AG04450 (cell line): ENCODE measurements around the gene FGF21. TPM values are rescaled to one million over a fixed set of nuclear protein-coding genes. Genes with fewer than 3 reads are reported as not detected.

Experiments used
- CTCF ChIA-PET: fragments of 300-600, 350-600 bp; formaldehyde crosslinking; extraction: SDS; loops from one replicate; lab custom pipeline; 2022; ENCODE audit warnings: antibody characterized with exemption, inconsistent platforms; lab: Charles Lee
- POLR2A ChIA-PET: fragments of 350-600 bp; formaldehyde crosslinking; extraction: SDS; loops from one replicate; lab custom pipeline; 2021; ENCODE audit warnings: antibody characterized with exemption, inconsistent platforms; lab: Yijun Ruan, JAX
- DNase-seq: peaks from one replicate; pipeline ENCODE4 v3.0.0-alpha.2; 2011; ENCODE audit warnings: low read depth, low spot score
- H3K27ac ChIP-seq: one replicate; pipeline ENCODE4 v1.5.1; 2012; ENCODE audit warnings: low read depth, low read length, control low read depth
- H3K27me3 ChIP-seq: one replicate; pipeline ENCODE4 v1.6.0; 2012; ENCODE audit warnings: low read length; ENCODE audit not compliant: control insufficient read depth, insufficient read depth
- H3K4me3 ChIP-seq: 2 replicates; pipeline ENCODE4 v1.5.1; 2011; ENCODE audit warnings: mild to moderate bottlenecking, low read depth, low read length, control low read depth
- H3K9me3 ChIP-seq: 2 replicates; pipeline ENCODE4 v1.5.1; 2012; ENCODE audit warnings: low read length; ENCODE audit not compliant: control insufficient read depth, insufficient read depth
- polyA plus RNA-seq: library from polyadenylated mRNA; depleted of rRNA; stranded (reverse); fragments of >200 nt; gene quantifications from 2 replicates; pipeline ENCODE4 v1.2.3, GENCODE V29; 2011
- TF ChIP-seq, protein P1 (sequence below): IDR thresholded peaks from 2 replicates; pipeline ENCODE4 v1.5.1; 2011; ENCODE audit warnings: low read depth, low read length, control low read depth, inconsistent platforms

FGF21 gene
- polyA plus RNA-seq, 1 experiment: not detected

DNA sequence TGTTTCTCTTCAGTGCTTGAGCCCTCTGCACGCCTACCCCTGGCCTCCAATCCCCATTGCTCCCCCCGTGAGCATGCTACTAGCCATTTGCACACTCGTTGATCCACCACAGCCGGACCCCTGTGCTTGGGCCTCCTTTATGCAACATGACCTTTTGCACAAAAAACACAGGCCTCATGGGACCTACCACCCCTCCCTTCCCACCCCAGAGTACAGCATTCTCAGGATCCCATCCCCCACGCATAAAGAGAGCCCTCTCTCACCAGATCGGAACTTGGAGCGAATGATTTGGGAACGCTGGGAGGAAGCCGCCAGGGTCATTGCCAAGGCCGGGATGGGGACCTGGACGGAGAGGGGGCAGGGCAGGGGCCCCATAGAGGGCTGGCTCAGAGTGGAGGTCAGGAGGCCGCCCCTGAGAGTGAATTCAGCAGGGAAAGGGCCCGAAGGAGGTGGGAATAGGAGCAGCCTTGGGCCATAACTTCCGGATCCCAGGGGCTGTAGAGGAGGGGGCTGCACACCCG, 36.6 kb upstream of the FGF21 start:
- POLR2A ChIA-PET: no interaction called here
- Histone ChIP-seq H3K4me3 (no peak overlapping the region), H3K9me3 (no peaks in the 10 kb centered on the region; the same call in 1 of the 2 replicates), H3K27me3 (no peaks in the 10 kb centered on the region), H3K27ac (no peak overlapping the region)
- CTCF ChIA-PET: no interaction called here
- TF ChIP-seq, protein P1, sequence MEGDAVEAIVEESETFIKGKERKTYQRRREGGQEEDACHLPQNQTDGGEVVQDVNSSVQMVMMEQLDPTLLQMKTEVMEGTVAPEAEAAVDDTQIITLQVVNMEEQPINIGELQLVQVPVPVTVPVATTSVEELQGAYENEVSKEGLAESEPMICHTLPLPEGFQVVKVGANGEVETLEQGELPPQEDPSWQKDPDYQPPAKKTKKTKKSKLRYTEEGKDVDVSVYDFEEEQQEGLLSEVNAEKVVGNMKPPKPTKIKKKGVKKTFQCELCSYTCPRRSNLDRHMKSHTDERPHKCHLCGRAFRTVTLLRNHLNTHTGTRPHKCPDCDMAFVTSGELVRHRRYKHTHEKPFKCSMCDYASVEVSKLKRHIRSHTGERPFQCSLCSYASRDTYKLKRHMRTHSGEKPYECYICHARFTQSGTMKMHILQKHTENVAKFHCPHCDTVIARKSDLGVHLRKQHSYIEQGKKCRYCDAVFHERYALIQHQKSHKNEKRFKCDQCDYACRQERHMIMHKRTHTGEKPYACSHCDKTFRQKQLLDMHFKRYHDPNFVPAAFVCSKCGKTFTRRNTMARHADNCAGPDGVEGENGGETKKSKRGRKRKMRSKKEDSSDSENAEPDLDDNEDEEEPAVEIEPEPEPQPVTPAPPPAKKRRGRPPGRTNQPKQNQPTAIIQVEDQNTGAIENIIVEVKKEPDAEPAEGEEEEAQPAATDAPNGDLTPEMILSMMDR: no peak
- DNase-seq: no peak

DNA sequence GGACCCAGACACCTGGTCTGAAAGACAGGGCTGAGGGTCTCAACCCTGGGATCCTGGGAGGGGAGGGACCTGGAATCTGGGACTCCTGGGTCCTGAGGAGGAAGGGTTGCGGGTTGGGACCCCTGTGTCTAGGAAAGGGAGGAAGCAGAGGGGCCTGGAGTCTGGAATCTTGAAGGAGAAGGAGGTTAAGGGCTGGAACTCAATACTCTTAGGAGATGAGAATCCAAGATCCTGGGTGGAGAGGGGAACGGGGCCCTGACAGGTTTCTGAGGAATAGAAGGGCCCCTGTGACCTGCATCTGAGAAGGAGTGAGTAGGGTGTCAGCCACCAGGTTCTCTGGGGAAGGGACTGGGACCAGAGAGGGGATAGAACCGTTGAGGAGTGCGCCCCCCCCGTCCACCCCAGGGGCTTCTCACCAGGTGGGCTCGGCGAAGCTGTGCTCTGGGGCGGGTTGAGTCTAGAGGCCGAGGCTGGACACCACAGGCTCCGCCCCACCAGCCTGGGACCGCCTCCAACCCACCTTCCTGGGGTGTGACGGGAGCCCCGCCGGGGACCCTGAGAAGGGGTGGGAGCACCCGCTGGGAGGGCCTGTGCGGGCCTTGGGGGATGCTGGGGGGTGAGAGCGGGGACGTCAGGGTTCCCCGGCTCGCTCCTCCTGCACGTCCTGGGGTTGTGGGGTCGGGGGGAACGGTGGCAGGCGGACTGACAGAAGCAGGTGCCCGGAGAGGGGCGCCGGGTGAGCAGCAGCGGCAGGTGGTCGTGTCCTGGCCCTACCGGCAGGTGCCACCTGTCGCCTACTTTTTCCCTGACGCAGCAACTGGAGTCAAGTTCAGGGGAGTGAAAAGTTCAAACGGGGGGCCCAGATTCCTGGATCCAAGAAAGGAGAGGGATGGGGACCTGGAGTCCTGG, 35.8 kb upstream of the FGF21 start, which contains the start of gene MAMSTR:
Gene MAMSTR, minus strand, starts transcription at position 463 of the 909 bp plus-strand sequence. CDS start 694 bp downstream, outside the sequence.
- CTCF ChIA-PET: no interaction called here

DNA sequence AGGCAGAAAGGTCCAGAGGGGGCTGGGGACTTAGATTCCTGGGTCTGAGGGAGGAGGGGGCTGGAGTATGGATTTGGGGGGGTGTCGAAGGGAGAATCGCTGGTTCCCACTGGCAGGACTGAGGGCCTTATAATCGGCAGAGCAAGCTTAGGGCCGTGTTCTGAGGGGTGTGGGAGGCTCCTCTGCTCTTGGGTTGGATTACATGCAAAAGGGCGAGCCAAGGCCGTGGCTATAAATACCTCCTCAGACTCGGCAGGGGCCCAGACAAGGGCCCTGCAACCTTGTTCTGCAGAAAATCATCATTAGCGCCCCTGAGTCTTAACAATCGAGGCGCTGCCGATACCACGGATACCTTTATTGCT, 35.1 kb upstream of the FGF21 start:
- Histone ChIP-seq H3K4me3 (peak overlapping the region; percentile 44), H3K27ac (no peak overlapping the region), H3K9me3 (peaks cover 4% of the 10 kb centered on the region; the same call in 1 of the 2 replicates), H3K27me3 (no peaks in the 10 kb centered on the region)
- CTCF ChIA-PET: interaction anchor here (0.6 kb wide), 2 partner anchors 198 to 997 kb away, joined by 3 to 5 read pairs; no protein-coding TSS in a partner anchor
- TF ChIP-seq, protein P1: no peak
- POLR2A ChIA-PET: interaction anchor here (0.6 to 0.9 kb wide), 5 partner anchors 26 to 314 kb away, joined by 3 to 9 read pairs (median 4); no protein-coding TSS in a partner anchor
- DNase-seq: no peak

More for the DNA sequence above, 35.8 kb upstream of the FGF21 start, which contains the start of gene MAMSTR:
- H3K4me3 ChIP-seq: peak within 1 kb of the TSS; percentile 44
- TF ChIP-seq, protein P1: no peak
- peaks cover under 1% of the 10 kb centered on the region; the same call in 1 of the 2 replicates for H3K9me3 ChIP-seq
- H3K27ac ChIP-seq: no peak within 1 kb of the TSS
- DNase-seq: no peak
- no peaks in the 10 kb centered on the region for H3K27me3 ChIP-seq
- POLR2A ChIA-PET: no interaction called here

DNA sequence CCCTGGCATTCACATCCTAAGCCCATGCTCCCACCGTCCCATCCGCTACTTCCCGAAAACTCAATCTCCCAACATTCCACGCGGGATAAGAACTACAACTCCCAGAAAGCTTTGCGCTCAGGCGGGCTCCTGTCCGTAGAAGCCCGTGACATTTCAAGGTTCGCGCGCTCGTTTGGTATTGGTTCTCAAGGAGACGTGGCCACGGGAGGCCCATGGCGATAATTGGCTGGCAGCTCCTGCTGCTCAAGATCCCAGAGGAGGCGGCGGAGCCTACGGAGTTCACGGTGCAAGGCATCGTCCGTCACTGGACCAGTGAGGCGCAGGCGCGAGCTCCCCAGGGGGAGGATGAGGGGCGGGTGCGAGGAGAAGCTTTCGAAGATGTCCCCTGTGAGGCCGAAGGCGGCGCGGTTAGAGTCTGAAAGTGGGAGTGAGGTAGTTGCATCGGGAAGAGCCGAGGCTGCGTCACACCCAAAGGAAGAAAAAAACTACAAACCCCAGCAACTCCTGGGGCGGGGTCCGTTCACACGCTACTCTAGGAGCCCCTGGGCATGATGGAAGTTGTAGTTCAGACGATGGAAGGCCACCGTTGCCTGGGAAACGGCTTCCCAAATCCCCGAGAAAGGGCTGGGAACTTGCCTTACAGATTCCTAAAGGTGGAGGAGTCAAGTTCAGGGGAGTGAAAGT, 34.6 kb upstream of the FGF21 start:
- Histone ChIP-seq H3K4me3 (peak overlapping the region; percentile 80), H3K9me3 (peaks cover 4% of the 10 kb centered on the region; the same call in 1 of the 2 replicates), H3K27ac (peak overlapping the region; percentile 87), H3K27me3 (no peaks in the 10 kb centered on the region)
- POLR2A ChIA-PET: interaction anchor here (0.6 to 0.9 kb wide), 5 partner anchors 26 to 314 kb away, joined by 3 to 9 read pairs (median 4); no protein-coding TSS in a partner anchor
- CTCF ChIA-PET: interaction anchor here (0.6 kb wide), 2 partner anchors 198 to 997 kb away, joined by 3 to 5 read pairs; no protein-coding TSS in a partner anchor
- TF ChIP-seq, protein P1: 0 out of 2 replicates have a peak, but pooled peaks have one; percentile 10
- DNase-seq: peak; percentile 98
